HG02642 (cell line): ENCODE data around the gene TTC28.
"Not testable (repeated sequence)": the region's sequence is repeated elsewhere in the genome, so short reads cannot be mapped to it uniquely, and the experiment has no call there.

Experiments
- ATAC-seq: cut with Tn5 transposase; IDR thresholded peaks from one replicate; pipeline ENCODE4 v1.9.1; 2021; ENCODE audit warnings: mild to moderate bottlenecking; ENCODE audit not compliant: unreplicated experiment, poor library complexity

Gene TTC28

GRCh38 chr22:28394513-28395110 lies 285.0 kb downstream of the TTC28 start:
- ATAC-seq = no peak

- ATAC-seq = no peak
These were observed 298.0 kb downstream of the TTC28 start for GRCh38 chr22:28381429-28382167.

DNA sequence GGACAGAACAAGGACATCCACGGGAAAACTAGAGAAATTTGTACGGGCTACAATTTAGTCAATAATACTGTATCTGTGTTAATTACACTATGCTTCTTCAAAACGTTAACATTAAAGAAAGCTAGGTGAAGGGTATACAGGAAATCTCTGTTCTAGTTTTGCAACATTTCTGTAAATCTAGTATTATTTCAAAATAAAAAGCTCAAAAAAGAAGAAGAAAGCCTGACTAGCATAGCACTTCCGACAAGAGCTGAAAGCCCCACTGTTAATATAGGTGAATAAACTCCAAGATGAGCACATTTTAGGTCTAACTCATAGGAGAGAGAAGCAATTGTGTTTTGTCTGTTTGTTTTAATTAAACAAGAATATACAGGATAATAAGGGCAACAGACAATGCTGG lies 299.7 kb downstream of the TTC28 start:
- no peak for ATAC-seq

DNA sequence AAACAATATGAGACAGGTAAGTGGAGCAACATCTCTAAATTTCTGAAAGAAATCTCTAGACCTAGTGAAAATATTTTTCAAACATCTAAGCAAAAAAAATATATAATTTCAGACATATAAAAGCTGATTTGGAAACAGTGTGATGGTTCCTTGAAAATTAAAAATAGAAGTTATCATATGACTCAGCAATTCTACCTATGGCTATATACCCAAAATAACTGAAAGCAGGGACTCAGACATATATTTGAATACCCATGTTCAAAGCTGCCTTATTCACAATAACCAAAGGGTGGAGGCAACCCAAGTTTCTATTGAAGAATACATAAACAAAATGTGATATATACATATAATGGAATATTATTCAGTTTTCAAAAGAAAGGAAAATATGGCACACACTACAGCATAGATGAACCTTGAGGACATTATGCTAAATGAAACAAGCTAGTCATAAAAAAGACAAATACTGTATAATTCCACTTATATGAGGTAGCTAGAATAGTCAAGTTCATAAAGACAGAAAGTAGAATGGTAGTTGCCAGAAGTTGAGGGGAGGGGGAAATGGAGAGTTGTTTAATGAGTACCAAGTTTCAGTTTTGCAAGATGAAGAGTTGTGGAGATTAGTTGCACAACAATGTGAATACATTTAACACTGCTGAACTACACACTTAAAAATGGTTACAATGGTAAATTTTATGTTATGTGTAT lies 300.4 kb downstream of the TTC28 start:
- ATAC-seq = no peak

DNA sequence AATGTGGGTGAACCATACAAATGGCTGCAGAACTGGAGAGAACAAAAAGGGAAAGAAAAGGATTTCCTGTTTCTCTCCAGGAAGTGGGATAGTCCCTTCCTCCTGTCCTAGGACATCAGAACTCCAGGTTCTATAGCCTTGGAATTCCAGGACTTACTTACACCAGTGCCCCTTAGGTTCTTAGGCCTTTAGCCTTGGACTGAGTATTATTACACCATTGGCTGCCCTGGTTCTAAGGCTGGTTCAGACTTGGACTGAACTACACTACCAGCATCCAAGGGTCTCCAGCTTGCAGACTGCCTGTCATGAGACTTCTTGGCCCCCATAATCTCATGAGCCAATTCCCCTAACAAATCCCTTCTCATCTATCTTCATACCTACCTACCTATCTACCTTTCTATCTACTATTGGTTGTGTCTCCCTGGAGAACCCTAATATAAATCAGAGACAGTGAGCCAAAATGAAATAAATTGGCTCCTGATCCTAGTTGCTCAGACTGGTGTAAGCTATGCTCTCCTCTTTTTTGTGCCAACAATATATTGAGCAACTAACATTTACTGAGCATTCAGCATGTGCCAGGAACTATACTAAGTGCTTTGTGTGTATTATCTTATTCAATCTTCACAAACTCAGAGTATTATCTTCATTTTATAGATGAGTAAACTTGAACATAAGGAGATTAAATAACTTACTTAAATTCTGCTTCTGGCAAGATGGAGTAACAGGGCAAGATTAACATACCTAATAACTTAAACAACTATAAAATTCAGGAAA lies 303.7 kb downstream of the TTC28 start:
- ATAC-seq = no peak

GRCh38 chr22:28373831-28374230 lies 305.8 kb downstream of the TTC28 start:
- no peak for ATAC-seq

DNA sequence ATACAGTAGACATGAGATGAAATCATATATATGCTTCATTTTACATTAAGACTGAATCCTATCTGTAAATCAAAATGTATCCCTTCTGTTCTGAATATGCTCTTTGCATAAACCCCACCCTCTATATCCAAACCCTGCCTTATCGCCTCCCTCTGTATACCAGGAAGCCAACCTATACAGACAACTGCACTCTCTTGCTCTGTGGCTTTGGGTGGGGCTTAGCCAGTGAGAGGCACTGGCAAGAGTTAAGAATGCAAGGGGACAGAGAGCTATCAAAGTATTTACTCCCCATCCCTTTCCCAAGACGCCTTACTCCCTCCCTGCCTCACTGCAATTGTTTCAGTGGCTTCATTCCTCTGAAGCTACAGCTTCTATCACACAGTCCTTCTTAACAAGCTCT lies 309.8 kb downstream of the TTC28 start:
- no peak for ATAC-seq

DNA sequence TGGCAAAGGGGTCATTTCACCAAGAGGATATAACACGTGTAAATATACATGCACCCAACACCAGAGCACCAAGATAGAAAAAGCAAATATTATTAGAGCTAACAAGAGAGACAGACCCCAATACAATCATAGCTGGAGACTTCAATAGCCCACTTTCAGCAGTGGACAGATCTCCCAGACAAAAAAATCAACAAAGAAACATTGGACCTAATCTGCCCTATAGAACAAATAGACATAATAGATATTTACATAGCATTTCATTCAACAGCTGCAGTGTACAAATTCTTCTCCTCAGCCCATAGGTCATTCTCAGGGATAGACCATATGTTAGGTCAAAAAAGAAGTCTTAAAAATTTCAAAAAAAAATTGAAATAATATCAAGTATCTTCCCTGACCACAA lies 312.8 kb downstream of the TTC28 start:
- no peak for ATAC-seq

DNA sequence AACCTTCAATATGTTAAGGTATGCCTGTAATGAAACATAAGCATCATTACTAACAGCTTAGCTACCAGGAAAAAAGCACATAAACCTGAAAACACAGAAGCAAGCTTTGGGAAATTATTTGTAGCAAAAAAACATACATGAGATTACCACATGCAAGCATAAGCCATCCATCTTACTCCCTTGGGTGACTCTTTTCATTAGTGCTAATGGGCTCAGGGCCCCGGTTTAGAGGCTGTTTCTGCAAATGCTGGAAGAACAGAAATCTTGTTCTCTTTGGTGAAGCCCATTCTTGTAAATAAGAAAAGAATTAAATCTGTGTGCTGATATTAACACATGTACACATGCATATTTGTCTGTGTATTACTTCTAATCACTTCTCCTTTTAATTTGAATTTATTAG lies 314.3 kb downstream of the TTC28 start:
- ATAC-seq = no peak

GRCh38 chr22:28364105-28364504 lies 315.5 kb downstream of the TTC28 start:
- ATAC-seq = not testable (repeated sequence)

GRCh38 chr22:28360939-28361338 lies 318.7 kb downstream of the TTC28 start:
- no peak for ATAC-seq

DNA sequence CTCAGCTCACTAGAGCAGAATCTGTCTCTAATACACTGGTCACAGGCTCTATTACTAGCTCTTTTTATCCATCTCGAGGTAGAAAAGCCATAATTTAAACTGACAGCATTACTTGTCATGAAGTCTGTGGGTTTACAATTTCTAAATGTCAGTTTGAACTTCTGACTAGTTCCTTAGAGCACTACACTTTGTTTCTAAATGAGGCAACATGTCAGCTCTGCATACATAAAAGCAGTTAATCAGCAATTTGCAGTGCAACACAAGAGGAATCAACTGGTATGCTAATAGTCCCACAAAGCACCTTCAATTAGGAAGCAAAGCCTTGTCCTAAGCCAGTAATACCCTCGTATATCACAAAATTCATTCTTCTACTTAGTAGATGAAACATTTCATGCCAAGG lies 321.3 kb downstream of the TTC28 start:
- ATAC-seq = no peak

DNA sequence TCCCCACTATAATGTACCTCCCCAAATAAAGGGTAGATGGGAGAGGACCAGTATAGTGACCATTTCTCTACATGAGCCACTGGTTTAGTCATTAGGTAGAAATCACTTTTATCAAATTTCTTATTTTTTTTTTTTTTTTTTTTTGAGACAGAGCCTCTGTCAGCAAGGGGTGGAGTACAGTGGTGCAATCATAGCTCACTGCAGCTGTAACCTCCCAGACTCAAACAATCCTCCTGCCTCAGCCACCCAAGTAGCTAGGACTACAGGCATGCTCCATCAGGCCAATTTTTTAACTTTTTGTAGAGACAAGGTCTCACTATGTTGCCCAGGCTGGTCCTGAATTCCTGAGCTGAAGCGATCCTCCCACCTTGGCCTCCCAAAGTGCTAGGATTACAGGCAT lies 322.4 kb downstream of the TTC28 start:
- no peak for ATAC-seq

- no peak for ATAC-seq
These were observed 328.2 kb downstream of the TTC28 start for GRCh38 chr22:28351476-28351875.

GRCh38 chr22:28348613-28349609 lies 330.7 kb downstream of the TTC28 start:
- ATAC-seq = no peak

DNA sequence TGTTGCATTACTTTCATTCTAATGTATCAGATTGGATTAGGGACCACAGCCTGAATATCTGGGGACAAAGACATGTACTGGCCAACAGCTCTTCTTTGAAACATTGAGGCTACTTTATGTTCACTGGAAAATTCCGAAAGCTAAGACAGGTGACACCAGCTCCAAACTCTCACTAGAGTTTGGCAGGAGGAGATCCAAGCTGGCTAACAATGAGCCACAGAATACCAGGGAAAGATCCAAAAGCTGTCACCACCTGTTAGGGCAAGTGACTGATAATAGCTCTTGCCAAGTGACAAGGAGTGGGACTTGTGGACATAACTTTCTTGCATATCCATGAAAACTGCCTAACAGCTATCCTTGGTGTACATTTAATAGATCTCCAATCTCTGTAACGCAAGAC lies 333.3 kb downstream of the TTC28 start:
- ATAC-seq = no peak

DNA sequence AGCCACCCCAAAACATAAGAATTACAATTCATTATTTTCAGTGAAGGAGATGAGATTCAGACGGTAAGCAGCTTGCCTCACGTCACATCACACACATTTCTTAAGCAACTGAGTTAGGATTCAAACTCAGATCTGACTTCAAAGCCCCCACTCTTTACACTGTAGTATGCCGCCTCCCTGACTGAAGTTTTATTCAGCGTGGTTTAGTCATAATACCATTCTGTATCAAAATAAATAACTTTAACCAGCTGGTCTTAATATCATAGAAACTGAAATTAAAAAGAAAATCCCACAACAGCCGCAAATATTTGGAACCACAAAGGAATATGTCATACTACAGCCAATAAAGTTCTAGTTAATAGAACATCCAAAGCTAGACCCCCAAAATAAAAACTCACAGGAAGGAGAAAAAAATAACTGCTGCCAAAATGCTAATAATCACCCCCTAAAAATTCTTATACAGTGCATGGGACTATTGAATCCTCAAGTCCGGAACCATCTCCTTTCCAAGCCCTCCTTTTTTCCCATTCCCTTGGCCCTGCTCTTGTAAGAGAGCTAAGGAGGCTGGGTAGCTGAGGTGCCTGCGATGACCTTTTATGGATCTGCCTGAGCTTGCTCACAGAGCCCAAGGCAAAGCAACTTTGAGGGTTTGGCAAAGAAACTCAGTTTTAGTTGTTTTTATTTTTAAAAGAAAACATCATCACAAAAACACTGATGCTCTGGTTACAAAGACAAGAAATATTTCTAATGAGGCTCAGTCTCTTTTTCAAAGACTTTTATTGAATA lies 334.5 kb downstream of the TTC28 start:
- ATAC-seq = no peak

DNA sequence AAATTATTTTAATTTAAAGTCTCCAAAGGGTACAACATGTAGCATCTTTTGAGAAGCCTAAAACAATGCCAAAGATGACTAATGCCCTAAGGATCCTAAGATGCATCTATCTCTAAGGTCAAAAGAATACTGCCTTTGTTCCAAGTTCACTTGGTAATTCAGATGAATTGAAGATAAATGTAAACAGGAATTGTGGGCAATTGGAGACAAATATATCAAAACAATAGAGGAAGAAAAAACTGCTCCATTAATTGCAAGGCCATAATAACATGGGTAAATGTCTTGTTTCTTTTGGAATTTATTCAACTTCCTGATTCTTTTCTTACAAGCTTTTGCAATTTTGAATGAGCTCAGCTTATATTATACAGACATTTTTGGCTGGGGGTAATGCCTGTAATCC lies 338.6 kb downstream of the TTC28 start:
- no peak for ATAC-seq

DNA sequence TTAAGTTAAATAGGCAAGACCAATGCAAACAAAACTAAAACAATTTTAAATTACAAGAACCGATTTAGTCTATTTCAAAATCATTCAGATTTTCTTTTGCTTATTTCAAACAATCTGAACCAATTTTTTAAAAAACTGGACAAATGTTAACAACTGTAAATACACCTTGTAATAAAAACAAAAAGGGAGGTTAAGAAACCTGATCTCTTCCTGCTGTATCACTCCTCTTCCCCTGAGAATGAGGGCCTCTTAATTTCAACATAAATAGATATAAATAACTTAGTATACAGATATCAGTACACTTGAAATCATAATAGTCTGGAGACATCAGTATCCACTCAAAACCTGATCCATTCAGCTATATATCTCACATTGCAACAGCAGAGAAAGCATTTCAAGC lies 346.6 kb downstream of the TTC28 start:
- ATAC-seq = no peak
